ENCODE results near the gene CAPZB.

CAPZB gene

DNA sequence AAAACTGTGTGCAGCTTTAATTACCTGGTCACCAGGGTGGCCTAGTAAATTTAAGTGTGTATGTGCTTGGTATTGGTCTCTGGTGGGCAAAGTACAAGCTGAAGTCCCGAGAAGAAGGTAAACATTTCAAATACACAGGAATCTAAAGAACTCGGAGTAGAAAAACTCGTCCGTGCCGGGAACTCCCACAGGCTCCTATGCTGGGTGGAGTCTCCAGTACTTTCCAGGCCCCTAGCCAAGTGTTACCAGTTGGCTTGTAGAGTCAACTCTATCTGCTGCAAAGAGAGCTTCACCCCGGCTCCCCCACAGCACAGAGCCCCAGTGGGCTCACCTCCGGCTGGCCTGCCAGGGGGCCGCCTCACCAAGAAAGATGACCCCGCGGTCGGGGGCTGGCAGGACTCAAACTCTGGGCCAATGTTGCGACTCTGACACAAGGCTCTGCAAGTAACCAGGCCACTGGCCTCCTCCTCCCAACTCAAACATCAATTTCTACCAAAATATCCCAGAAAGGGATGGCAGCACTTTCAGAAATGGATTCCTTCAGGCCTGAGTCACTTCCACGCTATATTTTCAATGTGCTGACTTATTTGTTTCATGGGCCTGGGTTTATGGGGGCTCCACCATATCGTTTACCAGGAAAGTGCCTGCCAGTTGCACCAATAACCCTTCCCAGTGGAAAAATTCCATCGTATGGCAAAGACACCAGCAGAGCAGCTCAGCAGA is 99.3 kb downstream of the CAPZB start:
- Histone ChIP-seq H3K27ac (ENCODE audit: low read length) (no peak overlapping the region), H3F3A (ENCODE audit: insufficient read depth, low read length) (no peaks in the 10 kb centered on the region), H3K36me3 (replicated peaks; ENCODE audit: insufficient read depth, low read length) (no peaks in the 10 kb centered on the region; the same call in 1 of the 2 replicates), H3K4me2 (ENCODE audit: low read depth, low read length) (no peak overlapping the region), H3K9me2 (replicated peaks; ENCODE audit: insufficient read depth, low read length) (no peaks in the 10 kb centered on the region), H3K79me2 (ENCODE audit: low read length) (peaks cover 42% of the 10 kb centered on the region), H3K9ac (ENCODE audit: low read length) (no peak overlapping the region), H2AFZ (ENCODE audit: low read length) (no peak overlapping the region), H3K4me3 (ENCODE audit: low read length) (no peak overlapping the region), H3K9me3 (replicated peaks; ENCODE audit: insufficient read depth, low read length) (no peaks in the 10 kb centered on the region), H4K20me1 (ENCODE audit: insufficient read depth, low read length) (no peaks in the 10 kb centered on the region), H3K4me1 (ENCODE audit: low read length) (no peaks in the 10 kb centered on the region), H3K27me3 (replicated peaks; ENCODE audit: insufficient read depth, low read length) (no peaks in the 10 kb centered on the region)
- TF ChIP-seq EZH2 (optimal IDR thresholded peaks at IDR 0.05; ENCODE audit: low read depth, low read length), result no peak
- no peak for TF ChIP-seq EZH2phosphoT487 (IDR thresholded peaks at IDR 0.05; ENCODE audit: low read length)
- TF ChIP-seq, protein P1, sequence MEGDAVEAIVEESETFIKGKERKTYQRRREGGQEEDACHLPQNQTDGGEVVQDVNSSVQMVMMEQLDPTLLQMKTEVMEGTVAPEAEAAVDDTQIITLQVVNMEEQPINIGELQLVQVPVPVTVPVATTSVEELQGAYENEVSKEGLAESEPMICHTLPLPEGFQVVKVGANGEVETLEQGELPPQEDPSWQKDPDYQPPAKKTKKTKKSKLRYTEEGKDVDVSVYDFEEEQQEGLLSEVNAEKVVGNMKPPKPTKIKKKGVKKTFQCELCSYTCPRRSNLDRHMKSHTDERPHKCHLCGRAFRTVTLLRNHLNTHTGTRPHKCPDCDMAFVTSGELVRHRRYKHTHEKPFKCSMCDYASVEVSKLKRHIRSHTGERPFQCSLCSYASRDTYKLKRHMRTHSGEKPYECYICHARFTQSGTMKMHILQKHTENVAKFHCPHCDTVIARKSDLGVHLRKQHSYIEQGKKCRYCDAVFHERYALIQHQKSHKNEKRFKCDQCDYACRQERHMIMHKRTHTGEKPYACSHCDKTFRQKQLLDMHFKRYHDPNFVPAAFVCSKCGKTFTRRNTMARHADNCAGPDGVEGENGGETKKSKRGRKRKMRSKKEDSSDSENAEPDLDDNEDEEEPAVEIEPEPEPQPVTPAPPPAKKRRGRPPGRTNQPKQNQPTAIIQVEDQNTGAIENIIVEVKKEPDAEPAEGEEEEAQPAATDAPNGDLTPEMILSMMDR (IDR thresholded peaks at IDR 0.05; ENCODE audit: low read length), result no peak
- DNase-seq, result no peak

DNA sequence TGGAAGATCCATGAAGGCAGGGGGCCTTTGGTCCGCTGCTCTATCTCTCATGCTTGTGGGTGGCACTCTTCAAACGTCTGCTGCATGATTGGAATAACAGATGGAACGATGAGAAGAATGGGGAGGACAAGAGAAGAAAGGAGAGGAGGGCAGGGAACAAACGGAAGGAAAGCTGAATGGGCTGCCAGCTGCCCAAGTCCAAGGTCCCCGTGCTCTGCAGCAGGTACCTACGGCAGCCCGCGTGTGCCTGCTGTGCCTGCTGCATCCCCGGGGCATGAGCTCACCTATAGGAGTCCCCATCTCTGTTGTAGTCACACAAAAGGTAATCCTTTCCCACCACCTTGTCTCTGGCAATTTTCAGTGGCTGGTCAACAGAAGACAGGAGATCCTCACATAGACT is 100.1 kb downstream of the CAPZB start:
- H3K79me2 ChIP-seq (ENCODE audit: low read length), result peaks cover 34% of the 10 kb centered on the region

DNA sequence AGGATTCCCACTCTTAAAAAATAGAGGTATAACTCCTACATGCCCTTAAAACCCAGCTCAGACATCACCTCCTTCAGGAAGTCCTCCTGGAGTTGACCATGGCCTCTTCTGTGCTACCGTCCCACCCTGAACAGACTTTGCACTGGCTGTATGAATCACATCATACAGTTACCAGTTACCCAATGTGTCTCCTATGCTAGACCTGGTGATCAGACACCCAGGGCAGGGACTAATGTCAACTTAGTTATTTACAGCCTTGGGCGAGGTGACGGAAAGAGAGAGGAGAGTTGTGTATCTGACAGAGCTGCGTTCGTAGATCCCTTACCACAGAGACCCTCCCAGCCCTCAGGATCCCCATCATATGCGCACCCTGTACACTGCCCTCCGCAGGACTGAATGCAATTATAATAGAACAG is 100.6 kb downstream of the CAPZB start:
- no peak overlapping the region for H3K4me3 ChIP-seq (ENCODE audit: low read length)
- no peaks in the 10 kb centered on the region for H3F3A ChIP-seq (ENCODE audit: insufficient read depth, low read length)
- no peaks in the 10 kb centered on the region; the same call in none of the 2 replicates for H3K36me3 ChIP-seq (replicated peaks; ENCODE audit: insufficient read depth, low read length)
- H3K79me2 ChIP-seq (ENCODE audit: low read length), result peaks cover 29% of the 10 kb centered on the region
- no peak overlapping the region for H3K9ac ChIP-seq (ENCODE audit: low read length)
- no peak overlapping the region for H3K27ac ChIP-seq (ENCODE audit: low read length)
- H3K4me1 ChIP-seq (ENCODE audit: low read length), result no peaks in the 10 kb centered on the region
- DNase-seq, result no peak
- no peaks in the 10 kb centered on the region for H3K9me3 ChIP-seq (replicated peaks; ENCODE audit: insufficient read depth, low read length)
- H2AFZ ChIP-seq (ENCODE audit: low read length), result no peak overlapping the region
- TF ChIP-seq EZH2 (optimal IDR thresholded peaks at IDR 0.05; ENCODE audit: low read depth, low read length) (no peak), EZH2phosphoT487 (IDR thresholded peaks at IDR 0.05; ENCODE audit: low read length) (no peak)
- TF ChIP-seq, protein P1 (IDR thresholded peaks at IDR 0.05; ENCODE audit: low read length), result no peak
- H3K27me3 ChIP-seq (replicated peaks; ENCODE audit: insufficient read depth, low read length), result no peaks in the 10 kb centered on the region
- H4K20me1 ChIP-seq (ENCODE audit: insufficient read depth, low read length), result no peaks in the 10 kb centered on the region
- no peak overlapping the region for H3K4me2 ChIP-seq (ENCODE audit: low read depth, low read length)
- H3K9me2 ChIP-seq (replicated peaks; ENCODE audit: insufficient read depth, low read length), result no peaks in the 10 kb centered on the region

More for the DNA sequence above, 100.1 kb downstream of the CAPZB start:
- Histone ChIP-seq H2AFZ (ENCODE audit: low read length) (no peak overlapping the region), H3K27ac (ENCODE audit: low read length) (no peak overlapping the region), H4K20me1 (ENCODE audit: insufficient read depth, low read length) (no peaks in the 10 kb centered on the region), H3K9me2 (replicated peaks; ENCODE audit: insufficient read depth, low read length) (no peaks in the 10 kb centered on the region), H3F3A (ENCODE audit: insufficient read depth, low read length) (no peaks in the 10 kb centered on the region), H3K4me3 (ENCODE audit: low read length) (no peak overlapping the region), H3K9ac (ENCODE audit: low read length) (no peak overlapping the region), H3K4me1 (ENCODE audit: low read length) (no peaks in the 10 kb centered on the region), H3K36me3 (replicated peaks; ENCODE audit: insufficient read depth, low read length) (no peaks in the 10 kb centered on the region; the same call in 1 of the 2 replicates), H3K9me3 (replicated peaks; ENCODE audit: insufficient read depth, low read length) (no peaks in the 10 kb centered on the region), H3K4me2 (ENCODE audit: low read depth, low read length) (no peak overlapping the region), H3K27me3 (replicated peaks; ENCODE audit: insufficient read depth, low read length) (no peaks in the 10 kb centered on the region)
- no peak for DNase-seq
- TF ChIP-seq, protein P1 (IDR thresholded peaks at IDR 0.05; ENCODE audit: low read length), result no peak
- TF ChIP-seq EZH2phosphoT487 (IDR thresholded peaks at IDR 0.05; ENCODE audit: low read length), result no peak
- TF ChIP-seq EZH2 (optimal IDR thresholded peaks at IDR 0.05; ENCODE audit: low read depth, low read length), result no peak
